Measurements from ENCODE around the gene TRDN.
"Not testable (repeated sequence)": the region's sequence is repeated elsewhere in the genome, so short reads cannot be mapped to it uniquely, and the experiment has no call there.

TRDN gene

DNA sequence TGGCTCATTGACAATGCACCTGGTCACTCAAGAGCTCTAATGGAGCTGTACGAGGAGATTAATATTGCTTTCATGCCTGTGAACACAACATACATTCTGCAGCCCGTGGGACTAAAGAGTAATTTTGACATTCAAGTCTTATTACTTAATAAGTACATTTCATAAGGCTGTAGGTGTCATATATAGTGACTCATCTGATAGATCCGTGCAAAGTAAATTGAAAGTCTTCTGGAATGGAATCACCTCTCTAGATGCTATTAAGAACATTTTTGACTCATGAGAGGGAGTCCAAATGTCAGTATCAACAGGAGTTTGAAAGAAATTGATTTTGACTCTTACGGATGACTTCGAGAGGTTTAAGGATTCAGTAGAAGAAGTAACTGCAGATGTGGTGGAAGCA is 372.8 kb downstream of the TRDN start:
- Histone ChIP-seq H3K27ac (ENCODE audit: insufficient read depth, low read depth, low read length, poor library complexity, severe bottlenecking) (no peak overlapping the region), H3K4me1 (ENCODE audit: control insufficient read depth, insufficient read depth, low read length) (no peaks in the 10 kb centered on the region), H3K9me3 (ENCODE audit: control insufficient read depth, low read length) (no peaks in the 10 kb centered on the region), H3K4me3 (ENCODE audit: insufficient read depth, low read depth, low read length) (no peak overlapping the region), H3K27me3 (ENCODE audit: control insufficient read depth, insufficient read depth, low read length, poor library complexity, severe bottlenecking) (no peaks in the 10 kb centered on the region), H3K36me3 (ENCODE audit: control insufficient read depth, insufficient read depth, low read length) (no peaks in the 10 kb centered on the region)
- WGBS, 2 experiments, result 91 to 94% methylated on average over 4 to 5 of the region's 5 CpGs

DNA sequence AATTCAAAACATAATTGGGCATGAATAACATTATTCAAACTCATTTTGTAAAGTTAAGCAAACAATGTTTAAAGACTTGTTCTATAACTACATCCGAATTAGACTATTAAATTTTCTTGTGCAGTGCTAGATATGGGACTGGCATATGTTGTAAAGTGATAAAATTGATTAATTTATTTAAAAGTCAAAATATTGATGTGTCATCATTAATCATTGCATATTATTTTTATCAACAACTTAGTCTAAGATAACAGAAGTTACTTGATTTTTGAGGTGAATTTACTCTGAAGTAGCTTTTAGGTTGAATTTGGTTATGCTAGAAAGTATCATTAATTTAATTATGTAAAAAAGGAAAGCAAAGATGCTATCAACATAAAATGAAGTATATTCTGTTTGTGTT is 396.1 kb downstream of the TRDN start:
- Histone ChIP-seq H3K9me3 (ENCODE audit: control insufficient read depth, low read length) (no peaks in the 10 kb centered on the region), H3K27me3 (ENCODE audit: control insufficient read depth, insufficient read depth, low read length, poor library complexity, severe bottlenecking) (no peaks in the 10 kb centered on the region), H3K27ac (ENCODE audit: insufficient read depth, low read depth, low read length, poor library complexity, severe bottlenecking) (no peak overlapping the region), H3K36me3 (ENCODE audit: control insufficient read depth, insufficient read depth, low read length) (no peaks in the 10 kb centered on the region), H3K4me3 (ENCODE audit: insufficient read depth, low read depth, low read length) (no peak overlapping the region), H3K4me1 (ENCODE audit: control insufficient read depth, insufficient read depth, low read length) (no peaks in the 10 kb centered on the region)
- 100% methylated on average over 1 of the region's 1 CpG; no CpG with 5 or more reads in 1 of the 2 experiments for WGBS, 2 experiments

DNA sequence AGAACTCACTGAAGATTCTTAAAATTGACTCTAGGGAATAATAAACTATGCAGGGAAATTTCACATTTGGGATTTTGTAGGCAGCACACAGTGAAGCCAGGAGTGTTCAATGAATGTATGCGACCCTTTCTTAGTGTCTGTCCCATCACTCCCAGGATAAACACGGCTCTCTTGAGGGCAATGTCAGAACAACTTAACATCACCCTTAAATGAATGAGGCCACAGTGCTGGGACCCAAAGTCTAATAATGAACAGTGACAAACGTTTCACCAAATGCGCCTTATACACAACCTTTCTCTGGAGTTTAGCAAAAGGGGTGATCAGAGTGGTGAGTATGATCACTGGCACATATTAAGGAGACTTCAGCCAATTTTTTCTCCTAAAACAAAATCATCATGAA is 403.4 kb downstream of the TRDN start:
- Histone ChIP-seq H3K4me1 (ENCODE audit: control insufficient read depth, insufficient read depth, low read length) (no peaks in the 10 kb centered on the region), H3K27me3 (ENCODE audit: control insufficient read depth, insufficient read depth, low read length, poor library complexity, severe bottlenecking) (no peaks in the 10 kb centered on the region), H3K36me3 (ENCODE audit: control insufficient read depth, insufficient read depth, low read length) (no peaks in the 10 kb centered on the region), H3K9me3 (ENCODE audit: control insufficient read depth, low read length) (no peaks in the 10 kb centered on the region), H3K27ac (ENCODE audit: insufficient read depth, low read depth, low read length, poor library complexity, severe bottlenecking) (no peak overlapping the region), H3K4me3 (ENCODE audit: insufficient read depth, low read depth, low read length) (no peak overlapping the region)
- WGBS, 2 experiments, result 93% methylated on average over 4 of the region's 4 CpGs

DNA sequence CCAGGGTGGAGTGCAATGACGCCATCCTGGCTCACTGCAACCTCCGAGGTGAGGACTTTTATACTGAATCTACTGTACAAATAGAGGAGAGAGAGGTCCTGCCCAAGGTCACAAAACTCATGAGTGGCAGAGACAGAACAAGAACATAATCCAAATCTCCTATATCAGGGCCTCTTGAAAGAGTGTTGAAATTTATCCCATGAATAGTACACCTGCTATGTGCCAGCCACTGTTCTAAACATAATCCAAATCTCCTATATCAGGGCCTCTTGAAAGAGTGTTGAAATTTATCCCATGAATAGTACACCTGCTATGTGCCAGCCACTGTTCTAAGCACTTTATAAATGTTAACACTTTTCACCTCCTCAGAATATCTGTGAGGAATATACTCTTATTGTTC is 409.0 kb downstream of the TRDN start:
- H3K9me3 ChIP-seq (ENCODE audit: control insufficient read depth, low read length); H3K4me3 ChIP-seq (ENCODE audit: insufficient read depth, low read depth, low read length); H3K36me3 ChIP-seq (ENCODE audit: control insufficient read depth, insufficient read depth, low read length); H3K27me3 ChIP-seq (ENCODE audit: control insufficient read depth, insufficient read depth, low read length, poor library complexity, severe bottlenecking); H3K27ac ChIP-seq (ENCODE audit: insufficient read depth, low read depth, low read length, poor library complexity, severe bottlenecking); H3K4me1 ChIP-seq (ENCODE audit: control insufficient read depth, insufficient read depth, low read length): not testable (repeated sequence)
- WGBS, 2 experiments, result 83 to 90% methylated on average over 2 of the region's 2 CpGs

DNA sequence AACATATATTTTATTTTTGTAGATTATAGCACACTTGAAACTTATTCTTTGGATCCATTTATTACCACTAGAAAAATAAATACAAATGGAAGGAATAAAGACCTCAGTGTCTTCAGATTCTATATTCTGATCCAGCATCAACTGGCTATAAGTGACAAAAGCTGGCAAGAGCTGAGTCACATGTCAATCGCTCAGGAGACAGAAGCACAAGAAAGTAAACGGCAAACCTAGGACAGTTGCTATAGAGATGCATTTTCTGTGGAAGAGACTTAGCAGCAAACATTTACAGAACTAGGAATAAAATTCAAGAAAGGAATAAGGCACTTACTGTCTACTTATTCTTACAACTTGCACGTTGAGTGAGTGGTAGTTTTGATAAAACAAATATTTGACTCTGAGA is 410.4 kb downstream of the TRDN start:
- Histone ChIP-seq H3K27me3 (ENCODE audit: control insufficient read depth, insufficient read depth, low read length, poor library complexity, severe bottlenecking) (no peaks in the 10 kb centered on the region), H3K4me1 (ENCODE audit: control insufficient read depth, insufficient read depth, low read length) (no peaks in the 10 kb centered on the region), H3K9me3 (ENCODE audit: control insufficient read depth, low read length) (no peaks in the 10 kb centered on the region), H3K36me3 (ENCODE audit: control insufficient read depth, insufficient read depth, low read length) (no peaks in the 10 kb centered on the region), H3K27ac (ENCODE audit: insufficient read depth, low read depth, low read length, poor library complexity, severe bottlenecking) (no peak overlapping the region), H3K4me3 (ENCODE audit: insufficient read depth, low read depth, low read length) (no peak overlapping the region)
- WGBS, 2 experiments, result 87 to 94% methylated on average over 3 of the region's 3 CpGs

DNA sequence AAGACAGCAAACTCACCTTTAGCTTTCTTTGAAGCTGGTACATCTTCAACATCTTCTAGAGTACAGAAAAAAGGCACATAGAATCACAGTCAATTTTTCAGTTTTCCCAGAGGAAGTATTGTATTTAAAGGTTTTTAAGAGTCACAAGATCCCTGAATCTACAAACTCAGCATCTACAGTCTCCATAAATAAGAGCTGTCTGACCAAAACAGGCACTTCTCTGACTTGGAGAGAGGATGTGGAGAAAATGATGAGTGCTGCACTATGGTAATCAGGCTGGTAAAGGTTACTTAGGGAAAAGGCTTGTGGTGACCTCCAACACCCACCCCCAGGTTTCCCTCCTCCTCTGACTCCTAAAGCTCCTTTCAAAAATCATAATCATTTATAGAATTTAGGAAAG is 412.7 kb downstream of the TRDN start:
- Histone ChIP-seq H3K36me3 (ENCODE audit: control insufficient read depth, insufficient read depth, low read length) (no peaks in the 10 kb centered on the region), H3K27me3 (ENCODE audit: control insufficient read depth, insufficient read depth, low read length, poor library complexity, severe bottlenecking) (no peaks in the 10 kb centered on the region), H3K9me3 (ENCODE audit: control insufficient read depth, low read length) (no peaks in the 10 kb centered on the region), H3K4me1 (ENCODE audit: control insufficient read depth, insufficient read depth, low read length) (no peaks in the 10 kb centered on the region), H3K4me3 (ENCODE audit: insufficient read depth, low read depth, low read length) (no peak overlapping the region), H3K27ac (ENCODE audit: insufficient read depth, low read depth, low read length, poor library complexity, severe bottlenecking) (no peak overlapping the region)

DNA sequence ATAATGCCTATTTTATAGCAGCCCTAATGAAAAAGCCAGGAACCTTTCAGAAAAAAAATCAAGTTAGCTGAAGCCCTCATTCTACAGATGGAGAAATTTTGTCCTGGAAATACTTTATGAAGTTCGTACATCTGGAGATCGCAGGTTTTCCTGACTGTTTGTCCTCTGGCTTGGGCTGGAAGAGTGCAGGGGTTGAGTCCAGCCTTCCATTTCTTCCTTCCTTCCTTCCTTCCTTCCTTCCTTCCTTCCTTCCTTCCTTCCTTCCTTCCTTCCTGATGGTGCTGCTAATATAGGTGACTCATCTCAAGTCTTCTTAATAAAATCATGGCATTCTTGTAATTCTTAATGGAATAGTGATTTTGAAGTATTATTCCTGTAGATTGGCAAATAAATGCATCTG is 413.3 kb downstream of the TRDN start:
- H3K27me3 ChIP-seq (ENCODE audit: control insufficient read depth, insufficient read depth, low read length, poor library complexity, severe bottlenecking), result no peaks in the 10 kb centered on the region
- no peak overlapping the region for H3K27ac ChIP-seq (ENCODE audit: insufficient read depth, low read depth, low read length, poor library complexity, severe bottlenecking)
- 88 to 96% methylated on average over 2 of the region's 2 CpGs for WGBS, 2 experiments
- no peaks in the 10 kb centered on the region for H3K36me3 ChIP-seq (ENCODE audit: control insufficient read depth, insufficient read depth, low read length)
- H3K4me3 ChIP-seq (ENCODE audit: insufficient read depth, low read depth, low read length), result no peak overlapping the region
- no peaks in the 10 kb centered on the region for H3K4me1 ChIP-seq (ENCODE audit: control insufficient read depth, insufficient read depth, low read length)
- no peaks in the 10 kb centered on the region for H3K9me3 ChIP-seq (ENCODE audit: control insufficient read depth, low read length)

DNA sequence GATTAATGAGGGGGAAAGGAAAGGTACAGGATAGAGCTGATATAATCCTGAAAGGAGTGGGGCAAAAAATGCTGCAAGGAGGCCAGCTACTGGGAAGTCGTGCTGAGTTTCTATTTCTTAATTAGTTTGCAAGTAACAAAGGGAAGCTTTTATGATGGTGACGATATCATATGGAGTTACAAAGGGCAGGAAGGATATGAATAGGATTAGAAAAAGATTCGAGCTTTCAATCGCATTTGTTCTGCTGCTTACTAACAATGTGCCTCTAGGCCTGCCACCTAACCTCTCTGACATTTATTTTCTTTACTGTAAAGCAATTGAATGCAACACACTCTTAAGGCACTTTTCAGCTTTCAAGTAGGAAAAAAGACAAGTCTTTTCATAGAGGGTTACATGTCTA is 421.5 kb downstream of the TRDN start:
- Histone ChIP-seq H3K27ac (ENCODE audit: insufficient read depth, low read depth, low read length, poor library complexity, severe bottlenecking) (no peak overlapping the region), H3K27me3 (ENCODE audit: control insufficient read depth, insufficient read depth, low read length, poor library complexity, severe bottlenecking) (no peaks in the 10 kb centered on the region), H3K4me1 (ENCODE audit: control insufficient read depth, insufficient read depth, low read length) (no peaks in the 10 kb centered on the region), H3K4me3 (ENCODE audit: insufficient read depth, low read depth, low read length) (no peak overlapping the region), H3K36me3 (ENCODE audit: control insufficient read depth, insufficient read depth, low read length) (no peaks in the 10 kb centered on the region), H3K9me3 (ENCODE audit: control insufficient read depth, low read length) (no peaks in the 10 kb centered on the region)
- WGBS, 2 experiments, result 77% methylated on average over 4 of the region's 4 CpGs

DNA sequence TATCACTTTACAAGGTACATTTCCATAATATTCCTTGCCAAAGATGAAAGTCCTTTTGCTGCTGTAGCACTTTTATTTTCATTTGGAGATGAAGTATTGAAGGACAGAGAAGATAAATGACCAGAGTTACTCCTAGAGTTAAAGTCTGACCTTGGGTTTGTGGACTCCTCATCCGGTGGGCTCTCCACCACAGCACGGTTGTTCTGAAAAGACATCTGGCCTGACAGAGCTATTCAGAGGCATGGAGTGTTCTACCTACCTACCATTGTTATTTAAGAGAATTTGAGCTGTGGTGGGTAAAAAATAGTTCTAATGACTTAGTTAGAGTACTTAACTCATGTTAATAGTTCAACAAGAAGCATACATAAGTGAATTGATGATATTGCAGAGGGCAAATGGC is 422.3 kb downstream of the TRDN start:
- H3K4me3 ChIP-seq (ENCODE audit: insufficient read depth, low read depth, low read length), result no peak overlapping the region
- H3K4me1 ChIP-seq (ENCODE audit: control insufficient read depth, insufficient read depth, low read length), result no peaks in the 10 kb centered on the region
- 84 to 92% methylated on average over 2 of the region's 2 CpGs for WGBS, 2 experiments
- H3K36me3 ChIP-seq (ENCODE audit: control insufficient read depth, insufficient read depth, low read length), result no peaks in the 10 kb centered on the region
- no peak overlapping the region for H3K27ac ChIP-seq (ENCODE audit: insufficient read depth, low read depth, low read length, poor library complexity, severe bottlenecking)
- H3K9me3 ChIP-seq (ENCODE audit: control insufficient read depth, low read length), result no peaks in the 10 kb centered on the region
- no peaks in the 10 kb centered on the region for H3K27me3 ChIP-seq (ENCODE audit: control insufficient read depth, insufficient read depth, low read length, poor library complexity, severe bottlenecking)

DNA sequence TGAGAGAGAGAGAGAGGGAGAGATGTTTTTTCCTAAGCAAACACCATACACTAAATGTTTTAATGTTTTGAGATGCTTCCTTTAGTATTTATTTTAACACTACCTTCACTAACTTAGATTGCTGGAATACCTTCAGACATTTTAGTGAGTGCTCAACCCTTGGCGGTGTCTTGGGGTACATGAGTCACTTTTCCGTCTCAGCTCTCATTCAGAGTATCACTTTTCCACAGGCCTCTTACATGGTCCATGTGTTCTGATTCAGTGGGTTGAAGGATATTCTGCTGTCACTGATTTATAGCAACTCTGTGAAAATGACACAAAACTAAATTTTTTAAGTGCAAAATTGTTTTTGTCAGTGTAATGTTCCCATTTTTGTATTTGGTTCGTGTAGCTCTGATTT is 422.8 kb downstream of the TRDN start:
- no peak overlapping the region for H3K4me3 ChIP-seq (ENCODE audit: insufficient read depth, low read depth, low read length)
- H3K36me3 ChIP-seq (ENCODE audit: control insufficient read depth, insufficient read depth, low read length), result no peaks in the 10 kb centered on the region
- no peak overlapping the region for H3K27ac ChIP-seq (ENCODE audit: insufficient read depth, low read depth, low read length, poor library complexity, severe bottlenecking)
- no peaks in the 10 kb centered on the region for H3K4me1 ChIP-seq (ENCODE audit: control insufficient read depth, insufficient read depth, low read length)
- H3K27me3 ChIP-seq (ENCODE audit: control insufficient read depth, insufficient read depth, low read length, poor library complexity, severe bottlenecking), result no peaks in the 10 kb centered on the region
- no peaks in the 10 kb centered on the region for H3K9me3 ChIP-seq (ENCODE audit: control insufficient read depth, low read length)
- WGBS, 2 experiments, result 99 to 100% methylated on average over 3 of the region's 3 CpGs

DNA sequence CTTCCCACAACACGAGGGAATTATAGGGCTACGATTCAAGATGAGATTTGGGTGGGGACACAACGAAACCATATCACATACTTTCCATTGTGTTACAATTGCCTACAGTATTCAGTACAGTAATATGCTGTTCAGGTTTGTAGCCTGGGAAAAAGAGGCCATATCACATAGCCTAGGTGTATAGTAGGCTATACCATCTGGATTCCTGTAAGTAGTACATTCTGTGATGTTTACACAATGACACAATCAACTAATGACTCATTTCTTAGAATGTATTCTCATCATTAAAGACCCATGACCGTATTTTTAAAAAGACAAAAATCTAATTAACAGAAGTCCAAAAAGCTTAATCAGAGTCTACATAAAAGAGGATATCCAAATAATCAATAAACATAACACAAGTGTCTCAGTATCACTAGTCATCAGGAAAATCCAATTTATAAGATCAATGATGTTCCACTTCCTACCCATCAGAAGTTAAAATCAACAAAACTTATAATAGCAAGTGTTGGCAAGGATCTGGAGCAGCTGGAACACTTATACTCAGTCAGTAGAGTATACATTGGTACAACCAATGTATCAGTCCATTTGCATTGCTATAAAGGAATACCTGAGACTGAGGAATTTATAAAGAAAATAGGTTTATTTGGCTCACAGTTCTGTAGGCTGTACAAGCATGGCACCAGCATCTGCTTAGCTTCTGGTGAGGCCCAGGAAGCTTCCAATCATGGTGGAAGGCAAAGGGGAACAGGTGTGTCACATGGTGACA is 424.8 kb downstream of the TRDN start:
- Histone ChIP-seq H3K9me3 (ENCODE audit: control insufficient read depth, low read length) (no peaks in the 10 kb centered on the region), H3K27me3 (ENCODE audit: control insufficient read depth, insufficient read depth, low read length, poor library complexity, severe bottlenecking) (no peaks in the 10 kb centered on the region), H3K4me3 (ENCODE audit: insufficient read depth, low read depth, low read length) (no peak overlapping the region), H3K27ac (ENCODE audit: insufficient read depth, low read depth, low read length, poor library complexity, severe bottlenecking) (no peak overlapping the region), H3K4me1 (ENCODE audit: control insufficient read depth, insufficient read depth, low read length) (no peaks in the 10 kb centered on the region), H3K36me3 (ENCODE audit: control insufficient read depth, insufficient read depth, low read length) (no peaks in the 10 kb centered on the region)
- WGBS, 2 experiments, result 86 to 96% methylated on average over 3 to 4 of the region's 4 CpGs
